NCI-H1694 treated with DMSO at 0.1 percent for 48 hours (cell line): ENCODE results near the gene HS1BP3.

Experiments used
- DNase-seq: peaks from one replicate; lab custom pipeline; 2025; lab: John Stamatoyannopoulos, UW

HS1BP3 gene

GRCh38 chr2:20585359-20585709 is 65.6 kb downstream of the HS1BP3 start:
- no peak for DNase-seq

GRCh38 chr2:20584399-20585358 is 66.2 kb downstream of the HS1BP3 start:
- no peak for DNase-seq

GRCh38 chr2:20584045-20584398 is 66.9 kb downstream of the HS1BP3 start:
- DNase-seq: no peak

GRCh38 chr2:20583425-20583881 is 67.4 kb downstream of the HS1BP3 start:
- DNase-seq: no peak

- DNase-seq: no peak
Observed at GRCh38 chr2:20582600-20583221, 68.2 kb downstream of the HS1BP3 start.

- DNase-seq: no peak
Observed at GRCh38 chr2:20580690-20581437, 70.0 kb downstream of the HS1BP3 start.

- DNase-seq: no peak
Observed at GRCh38 chr2:20579866-20580265, 71.0 kb downstream of the HS1BP3 start.

- DNase-seq: no peak
Observed at GRCh38 chr2:20578895-20579825, 71.7 kb downstream of the HS1BP3 start.

- DNase-seq: no peak
Observed at GRCh38 chr2:20578266-20578894, 72.5 kb downstream of the HS1BP3 start.

- DNase-seq: no peak
Observed at GRCh38 chr2:20577495-20578235, 73.2 kb downstream of the HS1BP3 start.

GRCh38 chr2:20576598-20577115 is 74.2 kb downstream of the HS1BP3 start:
- DNase-seq: no peak

- DNase-seq: no peak
Observed at GRCh38 chr2:20575935-20576597, 74.8 kb downstream of the HS1BP3 start.

GRCh38 chr2:20575414-20575813 is 75.5 kb downstream of the HS1BP3 start:
- no peak for DNase-seq

- DNase-seq: no peak
Observed at GRCh38 chr2:20574930-20575329, 76.0 kb downstream of the HS1BP3 start.

- DNase-seq: no peak
Observed at GRCh38 chr2:20574423-20574911, 76.4 kb downstream of the HS1BP3 start.

- peak; percentile 80 for DNase-seq
Observed at GRCh38 chr2:20573620-20574422, 77.1 kb downstream of the HS1BP3 start.

- DNase-seq: no peak
Observed at GRCh38 chr2:20572221-20572620, 78.7 kb downstream of the HS1BP3 start.

GRCh38 chr2:20571644-20572215 is 79.2 kb downstream of the HS1BP3 start:
- DNase-seq: no peak
